ENCODE data around the gene SLFN14.

SLFN14 gene

DNA sequence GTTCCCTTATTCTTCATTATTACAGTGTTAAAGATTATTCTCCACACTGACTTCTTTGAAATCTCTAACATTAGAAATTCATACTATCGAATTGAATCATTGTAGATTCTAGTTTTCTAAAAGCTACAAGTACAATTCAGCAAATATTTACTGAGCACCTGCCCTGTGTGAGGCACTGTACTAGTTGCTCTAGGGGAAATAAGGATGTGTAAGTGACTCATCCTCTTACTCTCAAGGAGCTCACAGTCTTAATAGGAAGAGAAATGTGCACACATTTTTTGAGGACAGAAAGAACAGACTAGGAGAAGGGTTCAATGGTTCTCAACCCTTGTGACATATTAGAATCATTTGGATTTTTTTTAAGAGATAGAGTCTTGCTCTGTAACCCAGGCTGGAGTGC lies 15.5 kb downstream of the SLFN14 start:
- Histone ChIP-seq H3K27me3 (ENCODE audit: insufficient read depth, low read length) (no peaks in the 10 kb centered on the region), H3K9ac (ENCODE audit: low read length) (no peak overlapping the region), H2BK120ac (ENCODE audit: insufficient read depth, low read length, poor library complexity) (no peak overlapping the region), H2AFZ (ENCODE audit: insufficient read depth, low read length, poor library complexity) (no peak overlapping the region), H3K79me1 (ENCODE audit: low read length) (no peaks in the 10 kb centered on the region), H2BK12ac (ENCODE audit: low read length) (no peak overlapping the region), H4K12ac (ENCODE audit: low read depth, low read length) (no peak overlapping the region), H4K91ac (ENCODE audit: low read depth, low read length) (no peak overlapping the region), H3K4ac (ENCODE audit: low read depth, low read length) (no peak overlapping the region), H4K8ac (ENCODE audit: low read depth, low read length) (no peak overlapping the region), H3K4me1 (ENCODE audit: control insufficient read depth in 1 of 2, insufficient read depth in 2 of 2, low read length in 2 of 2) (no peaks in the 10 kb centered on the region), H3K4me2 (ENCODE audit: low read length) (no peak overlapping the region), H3K27ac (ENCODE audit: low read depth, low read length) (no peak overlapping the region), H3K9me3 (ENCODE audit: insufficient read depth, low read depth, low read length) (no peaks in the 10 kb centered on the region), H2BK5ac (ENCODE audit: low read depth, low read length, poor library complexity) (no peak overlapping the region), H3K4me3 (ENCODE audit: low read depth, low read length) (no peak overlapping the region), H3K79me2 (ENCODE audit: control insufficient read depth, insufficient read depth, low read length, poor library complexity) (no peaks in the 10 kb centered on the region), H3K14ac (ENCODE audit: low read length) (no peak overlapping the region), H3K18ac (ENCODE audit: low read length) (no peak overlapping the region), H3K36me3 (ENCODE audit: control insufficient read depth in 1 of 2, insufficient read depth in 2 of 2, low read length in 2 of 2) (no peaks in the 10 kb centered on the region), H3K23ac (ENCODE audit: low read length) (no peak overlapping the region), H2AK5ac (ENCODE audit: low read length) (no peak overlapping the region)
- WGBS (ENCODE audit: extremely low coverage, insufficient coverage, insufficient read length), result no CpG with 5 or more reads among the region's 1 CpG
- DNase-seq, result no peak

DNA sequence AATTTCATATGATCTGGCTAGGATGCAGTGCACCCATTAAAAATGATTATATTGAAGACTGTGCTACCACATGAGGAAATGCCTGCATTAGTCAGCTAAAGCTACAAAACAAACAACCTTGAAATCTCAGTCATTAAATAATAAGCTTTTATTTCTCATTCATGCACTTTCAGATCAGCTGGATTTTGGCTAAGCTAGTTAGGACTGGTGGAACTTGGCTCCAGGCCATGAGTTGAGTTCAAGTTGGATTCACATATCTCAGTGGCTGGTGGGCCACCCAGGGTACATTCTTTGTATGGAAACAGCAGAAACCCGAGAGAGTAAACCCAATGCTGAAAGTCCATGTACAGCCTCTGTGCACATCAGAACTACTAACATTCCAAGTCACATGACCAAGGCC lies 16.8 kb downstream of the SLFN14 start:
- no peak overlapping the region for H3K27ac ChIP-seq (ENCODE audit: low read depth, low read length)
- no peak overlapping the region for H2AK5ac ChIP-seq (ENCODE audit: low read length)
- no CpG with 5 or more reads among the region's 1 CpG for WGBS (ENCODE audit: extremely low coverage, insufficient coverage, insufficient read length)
- no peak overlapping the region for H4K91ac ChIP-seq (ENCODE audit: low read depth, low read length)
- H4K12ac ChIP-seq (ENCODE audit: low read depth, low read length), result no peak overlapping the region
- H3K9me3 ChIP-seq (ENCODE audit: insufficient read depth, low read depth, low read length), result no peaks in the 10 kb centered on the region
- no peak overlapping the region for H3K4me2 ChIP-seq (ENCODE audit: low read length)
- no peak overlapping the region for H2BK120ac ChIP-seq (ENCODE audit: insufficient read depth, low read length, poor library complexity)
- no peak overlapping the region for H2AFZ ChIP-seq (ENCODE audit: insufficient read depth, low read length, poor library complexity)
- H2BK12ac ChIP-seq (ENCODE audit: low read length), result no peak overlapping the region
- no peak overlapping the region for H3K4ac ChIP-seq (ENCODE audit: low read depth, low read length)
- H3K14ac ChIP-seq (ENCODE audit: low read length), result no peak overlapping the region
- no peaks in the 10 kb centered on the region for H3K27me3 ChIP-seq (ENCODE audit: insufficient read depth, low read length)
- H3K4me3 ChIP-seq (ENCODE audit: low read depth, low read length), result no peak overlapping the region
- no peaks in the 10 kb centered on the region for H3K79me1 ChIP-seq (ENCODE audit: low read length)
- H3K18ac ChIP-seq (ENCODE audit: low read length), result no peak overlapping the region
- no peak overlapping the region for H4K8ac ChIP-seq (ENCODE audit: low read depth, low read length)
- H2BK5ac ChIP-seq (ENCODE audit: low read depth, low read length, poor library complexity), result no peak overlapping the region
- H3K9ac ChIP-seq (ENCODE audit: low read length), result no peak overlapping the region
- no peaks in the 10 kb centered on the region for H3K36me3 ChIP-seq (ENCODE audit: control insufficient read depth in 1 of 2, insufficient read depth in 2 of 2, low read length in 2 of 2)
- H3K23ac ChIP-seq (ENCODE audit: low read length), result no peak overlapping the region
- DNase-seq, result no peak
- H3K79me2 ChIP-seq (ENCODE audit: control insufficient read depth, insufficient read depth, low read length, poor library complexity), result no peaks in the 10 kb centered on the region
- no peaks in the 10 kb centered on the region for H3K4me1 ChIP-seq (ENCODE audit: control insufficient read depth in 1 of 2, insufficient read depth in 2 of 2, low read length in 2 of 2)

DNA sequence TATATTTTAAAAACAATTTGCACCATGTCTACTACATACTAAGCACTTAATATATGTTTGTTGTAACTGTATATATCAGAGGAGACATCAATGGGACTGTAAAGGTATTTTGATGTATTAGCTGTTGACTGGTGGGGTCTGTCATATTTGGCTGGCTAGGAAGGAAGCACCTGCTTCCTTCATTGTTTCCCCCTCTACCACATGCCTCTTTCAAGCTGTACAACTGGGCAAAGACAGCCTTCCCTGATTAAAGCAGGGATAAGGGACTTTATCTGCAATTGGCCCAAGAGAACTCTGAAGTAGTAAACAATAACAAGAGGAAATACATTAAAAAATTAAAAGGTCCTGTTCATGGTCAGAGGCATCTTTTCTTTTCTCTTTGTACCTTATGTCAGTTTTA lies 17.6 kb downstream of the SLFN14 start:
- no peak overlapping the region for H3K14ac ChIP-seq (ENCODE audit: low read length)
- no peaks in the 10 kb centered on the region for H3K36me3 ChIP-seq (ENCODE audit: control insufficient read depth in 1 of 2, insufficient read depth in 2 of 2, low read length in 2 of 2)
- no peak overlapping the region for H2BK120ac ChIP-seq (ENCODE audit: insufficient read depth, low read length, poor library complexity)
- H3K4me3 ChIP-seq (ENCODE audit: low read depth, low read length), result no peak overlapping the region
- no peaks in the 10 kb centered on the region for H3K9me3 ChIP-seq (ENCODE audit: insufficient read depth, low read depth, low read length)
- no peaks in the 10 kb centered on the region for H3K79me2 ChIP-seq (ENCODE audit: control insufficient read depth, insufficient read depth, low read length, poor library complexity)
- H2BK12ac ChIP-seq (ENCODE audit: low read length), result no peak overlapping the region
- H3K27me3 ChIP-seq (ENCODE audit: insufficient read depth, low read length), result no peaks in the 10 kb centered on the region
- no peak overlapping the region for H4K8ac ChIP-seq (ENCODE audit: low read depth, low read length)
- no peak overlapping the region for H3K4ac ChIP-seq (ENCODE audit: low read depth, low read length)
- H2BK5ac ChIP-seq (ENCODE audit: low read depth, low read length, poor library complexity), result no peak overlapping the region
- H3K4me1 ChIP-seq (ENCODE audit: control insufficient read depth in 1 of 2, insufficient read depth in 2 of 2, low read length in 2 of 2), result no peaks in the 10 kb centered on the region
- H3K27ac ChIP-seq (ENCODE audit: low read depth, low read length), result no peak overlapping the region
- no peak overlapping the region for H2AFZ ChIP-seq (ENCODE audit: insufficient read depth, low read length, poor library complexity)
- no peaks in the 10 kb centered on the region for H3K79me1 ChIP-seq (ENCODE audit: low read length)
- no peak overlapping the region for H3K4me2 ChIP-seq (ENCODE audit: low read length)
- H4K12ac ChIP-seq (ENCODE audit: low read depth, low read length), result no peak overlapping the region
- DNase-seq, result no peak
- no peak overlapping the region for H3K23ac ChIP-seq (ENCODE audit: low read length)
- no peak overlapping the region for H4K91ac ChIP-seq (ENCODE audit: low read depth, low read length)
- no peak overlapping the region for H2AK5ac ChIP-seq (ENCODE audit: low read length)
- H3K18ac ChIP-seq (ENCODE audit: low read length), result no peak overlapping the region
- H3K9ac ChIP-seq (ENCODE audit: low read length), result no peak overlapping the region

DNA sequence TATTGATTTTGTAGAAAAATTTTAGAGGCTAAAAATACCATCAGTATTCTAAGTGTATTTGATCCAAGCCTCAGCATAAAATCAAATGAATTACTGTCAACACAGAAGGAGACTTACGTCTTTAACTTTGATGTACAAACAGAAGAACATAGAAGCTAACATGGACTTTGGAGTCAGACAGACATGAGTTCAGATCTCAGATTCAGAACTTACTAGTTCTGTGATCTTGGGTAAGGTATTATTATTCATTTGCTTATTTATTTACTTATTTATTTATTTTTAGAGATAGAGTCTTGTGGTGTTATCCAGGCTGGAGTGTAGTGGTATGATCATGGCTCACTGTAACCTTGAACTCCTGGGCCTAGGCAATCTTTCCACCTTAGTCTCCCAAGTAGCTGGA lies 19.2 kb downstream of the SLFN14 start:
- Histone ChIP-seq H3K27me3 (ENCODE audit: insufficient read depth, low read length) (no peaks in the 10 kb centered on the region), H3K14ac (ENCODE audit: low read length) (no peak overlapping the region), H3K18ac (ENCODE audit: low read length) (no peak overlapping the region), H2BK12ac (ENCODE audit: low read length) (no peak overlapping the region), H3K79me1 (ENCODE audit: low read length) (no peaks in the 10 kb centered on the region), H3K9ac (ENCODE audit: low read length) (no peak overlapping the region), H3K23ac (ENCODE audit: low read length) (no peak overlapping the region), H3K4me3 (ENCODE audit: low read depth, low read length) (no peak overlapping the region), H4K8ac (ENCODE audit: low read depth, low read length) (no peak overlapping the region), H4K12ac (ENCODE audit: low read depth, low read length) (no peak overlapping the region), H3K9me3 (ENCODE audit: insufficient read depth, low read depth, low read length) (no peaks in the 10 kb centered on the region), H4K91ac (ENCODE audit: low read depth, low read length) (no peak overlapping the region), H3K27ac (ENCODE audit: low read depth, low read length) (no peak overlapping the region), H3K4ac (ENCODE audit: low read depth, low read length) (no peak overlapping the region), H3K4me2 (ENCODE audit: low read length) (no peak overlapping the region), H2BK5ac (ENCODE audit: low read depth, low read length, poor library complexity) (no peak overlapping the region), H3K4me1 (ENCODE audit: control insufficient read depth in 1 of 2, insufficient read depth in 2 of 2, low read length in 2 of 2) (no peaks in the 10 kb centered on the region), H2AK5ac (ENCODE audit: low read length) (no peak overlapping the region), H3K79me2 (ENCODE audit: control insufficient read depth, insufficient read depth, low read length, poor library complexity) (no peaks in the 10 kb centered on the region), H2BK120ac (ENCODE audit: insufficient read depth, low read length, poor library complexity) (no peak overlapping the region), H2AFZ (ENCODE audit: insufficient read depth, low read length, poor library complexity) (no peak overlapping the region), H3K36me3 (ENCODE audit: control insufficient read depth in 1 of 2, insufficient read depth in 2 of 2, low read length in 2 of 2) (no peaks in the 10 kb centered on the region)
- no peak for DNase-seq
- no CpG with 5 or more reads among the region's 1 CpG for WGBS (ENCODE audit: extremely low coverage, insufficient coverage, insufficient read length)

Measured in trophoblast cell (in vitro differentiated cells and primary cell).